Mucosa of stomach (tissue), 1 donor: ENCODE measurements around the gene ZFY.
A peak's percentile ranks its signal among the peaks of the same experiment; 100 is the strongest.

ENCODE experiments used
- H3K27me3 ChIP-seq: one replicate; pipeline ENCODE4 v1.7.0; 2013; ENCODE audit warnings: mild to moderate bottlenecking, low read length; ENCODE audit not compliant: control insufficient read depth, insufficient read depth
- H3K36me3 ChIP-seq: one replicate; pipeline ENCODE4 v1.7.0; 2013; ENCODE audit warnings: low read length; ENCODE audit not compliant: control insufficient read depth, insufficient read depth
- H3K4me1 ChIP-seq: one replicate; pipeline ENCODE4 v1.7.0; 2013; ENCODE audit warnings: mild to moderate bottlenecking, low read length; ENCODE audit not compliant: control insufficient read depth, insufficient read depth
- H3K4me3 ChIP-seq: one replicate; pipeline ENCODE4 v1.7.0; 2013; ENCODE audit warnings: low read length
- H3K9ac ChIP-seq: one replicate; pipeline ENCODE4 v1.7.0; 2013; ENCODE audit warnings: mild to moderate bottlenecking, low read length, moderate library complexity
- H3K9me3 ChIP-seq: one replicate; pipeline ENCODE4 v1.7.0; 2013; ENCODE audit warnings: mild to moderate bottlenecking, low read length, moderate library complexity; ENCODE audit not compliant: control insufficient read depth
- donor health status: Pancreatic carcinoma.

ZFY gene

GRCh38 chrY:2934861-2935715, at the start of gene ZFY:
Gene ZFY, plus strand, starts transcription at chrY:2935381. Its CDS starts 18,556 bp downstream, at chrY:2953937.
- Histone ChIP-seq H3K9ac (peak within 1 kb of the TSS; percentile 98), H3K9me3 (no peaks in the 10 kb centered on the region), H3K4me1 (no peaks in the 10 kb centered on the region), H3K27me3 (no peaks in the 10 kb centered on the region), H3K4me3 (peak within 1 kb of the TSS; percentile 50), H3K36me3 (no peaks in the 10 kb centered on the region)

- no peaks in the 10 kb centered on the region for H3K9me3 ChIP-seq
- H3K27me3 ChIP-seq: no peaks in the 10 kb centered on the region
- H3K9ac ChIP-seq: no peak overlapping the region
- H3K4me1 ChIP-seq: no peaks in the 10 kb centered on the region
- no peaks in the 10 kb centered on the region for H3K36me3 ChIP-seq
- no peak overlapping the region for H3K4me3 ChIP-seq
Measured at GRCh38 chrY:2885880-2886279, 49.3 kb upstream of the ZFY start.

GRCh38 chrY:2887386-2887785, 47.8 kb upstream of the ZFY start:
- no peaks in the 10 kb centered on the region for H3K4me1 ChIP-seq
- no peaks in the 10 kb centered on the region for H3K36me3 ChIP-seq
- H3K9me3 ChIP-seq: no peaks in the 10 kb centered on the region
- no peaks in the 10 kb centered on the region for H3K27me3 ChIP-seq
- no peak overlapping the region for H3K9ac ChIP-seq
- no peak overlapping the region for H3K4me3 ChIP-seq

GRCh38 chrY:2887955-2888354, 47.2 kb upstream of the ZFY start:
- no peaks in the 10 kb centered on the region for H3K36me3 ChIP-seq
- no peaks in the 10 kb centered on the region for H3K27me3 ChIP-seq
- no peaks in the 10 kb centered on the region for H3K9me3 ChIP-seq
- no peaks in the 10 kb centered on the region for H3K4me1 ChIP-seq
- H3K9ac ChIP-seq: no peak overlapping the region
- no peak overlapping the region for H3K4me3 ChIP-seq

- Histone ChIP-seq H3K4me1 (no peaks in the 10 kb centered on the region), H3K36me3 (no peaks in the 10 kb centered on the region), H3K27me3 (no peaks in the 10 kb centered on the region), H3K4me3 (no peak overlapping the region), H3K9me3 (no peaks in the 10 kb centered on the region), H3K9ac (no peak overlapping the region)
Measured at GRCh38 chrY:2893471-2893870, 41.7 kb upstream of the ZFY start.

GRCh38 chrY:2896050-2896449, 39.1 kb upstream of the ZFY start:
- Histone ChIP-seq H3K9ac (no peak overlapping the region), H3K4me1 (no peaks in the 10 kb centered on the region), H3K4me3 (no peak overlapping the region), H3K36me3 (no peaks in the 10 kb centered on the region), H3K9me3 (no peaks in the 10 kb centered on the region), H3K27me3 (no peaks in the 10 kb centered on the region)

- H3K9me3 ChIP-seq: no peaks in the 10 kb centered on the region
- H3K4me1 ChIP-seq: no peaks in the 10 kb centered on the region
Measured at GRCh38 chrY:2907356-2907755, 27.8 kb upstream of the ZFY start.

GRCh38 chrY:2913066-2913815, 21.9 kb upstream of the ZFY start:
- Histone ChIP-seq H3K36me3 (no peaks in the 10 kb centered on the region), H3K9ac (no peak overlapping the region), H3K27me3 (no peaks in the 10 kb centered on the region), H3K4me1 (no peaks in the 10 kb centered on the region), H3K9me3 (no peaks in the 10 kb centered on the region), H3K4me3 (no peak overlapping the region)

More at GRCh38 chrY:2907356-2907755, 27.8 kb upstream of the ZFY start:
- Histone ChIP-seq H3K36me3 (no peaks in the 10 kb centered on the region), H3K27me3 (no peaks in the 10 kb centered on the region), H3K4me3 (no peak overlapping the region), H3K9ac (no peak overlapping the region)

- peak overlapping the region; percentile 50 for H3K4me3 ChIP-seq
- H3K9ac ChIP-seq: peak overlapping the region; percentile 98
- H3K4me1 ChIP-seq: no peaks in the 10 kb centered on the region
- no peaks in the 10 kb centered on the region for H3K9me3 ChIP-seq
- H3K27me3 ChIP-seq: no peaks in the 10 kb centered on the region
- no peaks in the 10 kb centered on the region for H3K36me3 ChIP-seq
Measured at GRCh38 chrY:2934078-2934477, 1.1 kb upstream of the ZFY start.

GRCh38 chrY:2935716-2936435, 695 bp downstream of the ZFY start:
- Histone ChIP-seq H3K4me3 (peak overlapping the region; percentile 50), H3K9me3 (no peaks in the 10 kb centered on the region), H3K9ac (peak overlapping the region; percentile 98), H3K4me1 (no peaks in the 10 kb centered on the region), H3K36me3 (no peaks in the 10 kb centered on the region), H3K27me3 (no peaks in the 10 kb centered on the region)

GRCh38 chrY:2936436-2936750, 1.2 kb downstream of the ZFY start:
- peak overlapping the region; percentile 17 for H3K4me3 ChIP-seq
- no peaks in the 10 kb centered on the region for H3K4me1 ChIP-seq
- H3K36me3 ChIP-seq: no peaks in the 10 kb centered on the region
- no peaks in the 10 kb centered on the region for H3K9me3 ChIP-seq
- no peaks in the 10 kb centered on the region for H3K27me3 ChIP-seq
- H3K9ac ChIP-seq: peak overlapping the region; percentile 98

GRCh38 chrY:2937149-2937548, 2.0 kb downstream of the ZFY start:
- Histone ChIP-seq H3K9ac (no peak overlapping the region), H3K36me3 (no peaks in the 10 kb centered on the region), H3K4me1 (no peaks in the 10 kb centered on the region), H3K27me3 (no peaks in the 10 kb centered on the region), H3K4me3 (no peak overlapping the region), H3K9me3 (no peaks in the 10 kb centered on the region)
